ENCODE measurements around the gene PIGV. TPM values are rescaled to one million over a fixed set of nuclear protein-coding genes. Genes with fewer than 3 reads are reported as not detected.
A peak's percentile ranks its signal among the peaks of the same experiment; 100 is the strongest.

PIGV gene
- polyA plus RNA-seq, 1 donor (not counting 4 experiments of a cell fraction or from before 2014, with no cell fraction given) = 14.2 TPM

- Histone ChIP-seq H3K9me1 (ENCODE audit: control insufficient read depth, extremely low read depth, insufficient read depth, low read length) (no peaks in the 10 kb centered on the region), H3K79me2 (ENCODE audit: control insufficient read depth, insufficient read depth, low read length) (peaks cover 43% of the 10 kb centered on the region), H3K27me3 (ENCODE audit: control insufficient read depth, extremely low read depth, insufficient read depth, low read length) (no peaks in the 10 kb centered on the region), H3K4me3 (ENCODE audit: control insufficient read depth in 2 of 3, extremely low read depth in 1 of 3, insufficient read depth in 2 of 3, low read depth in 1 of 3, low read length in 3 of 3) (no peak overlapping the region), H3K4me1 (ENCODE audit: control insufficient read depth, extremely low read depth, insufficient read depth, low read length) (peaks cover 16% of the 10 kb centered on the region), H2AFZ (ENCODE audit: control insufficient read depth, low read length) (no peak overlapping the region), H3K27ac (ENCODE audit: control insufficient read depth, insufficient read depth, low read length) (peak overlapping the region; percentile 27), H3K9ac (ENCODE audit: control insufficient read depth, extremely low read depth, insufficient read depth, low read length) (no peak overlapping the region), H3K4me2 (ENCODE audit: control insufficient read depth, extremely low read depth, insufficient read depth, low read depth, low read length) (peak overlapping the region; percentile 50), H3K36me3 (ENCODE audit: control insufficient read depth in 2 of 2, extremely low read depth in 1 of 2, insufficient read depth in 2 of 2, low read length in 2 of 2) (peaks cover 25 to 38% of the 10 kb centered on the region in 2 experiments), H3K9me3 (ENCODE audit: control insufficient read depth, low read depth, low read length) (no peaks in the 10 kb centered on the region), H4K20me1 (ENCODE audit: control insufficient read depth, extremely low read depth, insufficient read depth, low read length) (no peaks in the 10 kb centered on the region)
- dilution Hi-C loops (cut with MboI; ENCODE audit: extremely low pct_ligation_motif_present, low sequenced_read_pairs) = no loop called here
- no peak for DNase-seq (ENCODE audit: low read depth, low spot score)
- TF ChIP-seq CTCF (optimal IDR thresholded peaks at IDR 0.05 in 1 of 3, IDR thresholded peaks at IDR 0.05 in 1 of 3, conservative IDR thresholded peaks at IDR 0.05 in 1 of 3; ENCODE audit: extremely low read depth in 1 of 3, insufficient read depth in 2 of 3, low read length in 3 of 3) (no peak), EZH2 (IDR thresholded peaks at IDR 0.05; ENCODE audit: low read length) (no peak)
- no peak for FAIRE-seq
Observed at GRCh38 chr1:26743426-26744059, 44.2 kb upstream of the PIGV start.

GRCh38 chr1:26744075-26744959, 43.4 kb upstream of the PIGV start:
- Histone ChIP-seq H3K9me3 (ENCODE audit: control insufficient read depth, low read depth, low read length) (no peaks in the 10 kb centered on the region), H3K4me2 (ENCODE audit: control insufficient read depth, extremely low read depth, insufficient read depth, low read depth, low read length) (peak overlapping the region; percentile 50), H3K27me3 (ENCODE audit: control insufficient read depth, extremely low read depth, insufficient read depth, low read length) (no peaks in the 10 kb centered on the region), H3K9ac (ENCODE audit: control insufficient read depth, extremely low read depth, insufficient read depth, low read length) (no peak overlapping the region), H3K27ac (ENCODE audit: control insufficient read depth, insufficient read depth, low read length) (peak overlapping the region; percentile 27), H4K20me1 (ENCODE audit: control insufficient read depth, extremely low read depth, insufficient read depth, low read length) (peaks cover 1% of the 10 kb centered on the region), H3K36me3 (ENCODE audit: control insufficient read depth in 2 of 2, extremely low read depth in 1 of 2, insufficient read depth in 2 of 2, low read length in 2 of 2) (peaks cover 21 to 36% of the 10 kb centered on the region in 2 experiments), H2AFZ (ENCODE audit: control insufficient read depth, low read length) (no peak overlapping the region), H3K4me3 (ENCODE audit: control insufficient read depth in 2 of 3, extremely low read depth in 1 of 3, insufficient read depth in 2 of 3, low read depth in 1 of 3, low read length in 3 of 3) (peak overlapping the region in 1 of 3 experiments; percentile 2), H3K79me2 (ENCODE audit: control insufficient read depth, insufficient read depth, low read length) (peaks cover 43% of the 10 kb centered on the region), H3K4me1 (ENCODE audit: control insufficient read depth, extremely low read depth, insufficient read depth, low read length) (peaks cover 16% of the 10 kb centered on the region), H3K9me1 (ENCODE audit: control insufficient read depth, extremely low read depth, insufficient read depth, low read length) (no peaks in the 10 kb centered on the region)
- TF ChIP-seq EZH2 (IDR thresholded peaks at IDR 0.05; ENCODE audit: low read length) = no peak
- TF ChIP-seq CTCF (optimal IDR thresholded peaks at IDR 0.05 in 1 of 3, IDR thresholded peaks at IDR 0.05 in 1 of 3, conservative IDR thresholded peaks at IDR 0.05 in 1 of 3; ENCODE audit: extremely low read depth in 1 of 3, insufficient read depth in 2 of 3, low read length in 3 of 3) = no peak
- peak; percentile 95 for FAIRE-seq
- peak; percentile 57 for DNase-seq (ENCODE audit: low read depth, low spot score)
- dilution Hi-C loops (cut with MboI; ENCODE audit: extremely low pct_ligation_motif_present, low sequenced_read_pairs) = no loop called here
